MM.1S (cell line): Measurements from ENCODE around the gene RRM1.
"Not testable (repeated sequence)": the region's sequence is repeated elsewhere in the genome, so short reads cannot be mapped to it uniquely, and the experiment has no call there.

Experiments used
- DNase-seq: peaks from one replicate; pipeline ENCODE4 v3.0.0-alpha.2; 2015
- H2AFZ ChIP-seq: fragments of 300-600 bp; sonication (generic); 2 replicates; pipeline ENCODE4 v1.6.0; 2016; ENCODE audit warnings: antibody characterized with exemption, low read length
- H3F3A ChIP-seq: fragments of 300-600 bp; sonication (generic); 2 replicates; pipeline ENCODE4 v1.6.1; 2016; ENCODE audit warnings: mild to moderate bottlenecking, antibody characterized with exemption, low read length, moderate library complexity, mixed read lengths; ENCODE audit not compliant: insufficient read depth
- H3K27ac ChIP-seq: fragments of 300-600 bp; sonication (generic); 2 replicates; pipeline ENCODE4 v1.5.1; 2016; ENCODE audit warnings: mild to moderate bottlenecking, low read length
- H3K27me3 ChIP-seq: fragments of 300-600 bp; sonication (generic); replicated peaks from 2 replicates; pipeline ENCODE4 v1.6.0; 2016; ENCODE audit warnings: low read length; ENCODE audit not compliant: insufficient read depth
- H3K36me3 ChIP-seq: fragments of 300-600 bp; sonication (generic); replicated peaks from 2 replicates; pipeline ENCODE4 v1.6.1; 2016; ENCODE audit warnings: mild to moderate bottlenecking, low read length, mixed read lengths; ENCODE audit not compliant: insufficient read depth
- H3K4me1 ChIP-seq: fragments of 300-600 bp; sonication (generic); 2 replicates; pipeline ENCODE4 v1.6.1; 2016; ENCODE audit warnings: low read length, mixed read lengths
- H3K4me2 ChIP-seq: fragments of 300-600 bp; sonication (generic); 2 replicates; pipeline ENCODE4 v1.6.0; 2016; ENCODE audit warnings: low read depth, low read length
- H3K4me3 ChIP-seq: fragments of 300-600 bp; sonication (generic); 2 replicates; pipeline ENCODE4 v1.5.1; 2016; ENCODE audit warnings: low read length, mixed read lengths
- H3K79me2 ChIP-seq: fragments of 300-600 bp; sonication (generic); 2 replicates; pipeline ENCODE4 v1.6.1; 2016; ENCODE audit warnings: mixed run types, low read length, mixed read lengths
- H3K9ac ChIP-seq: fragments of 300-600 bp; sonication (generic); 2 replicates; pipeline ENCODE4 v1.6.1; 2016; ENCODE audit warnings: low read length, mixed read lengths
- H3K9me2 ChIP-seq: fragments of 300-600 bp; sonication (generic); replicated peaks from 2 replicates; pipeline ENCODE4 v1.6.1; 2016; ENCODE audit warnings: mild to moderate bottlenecking, low read length, mixed read lengths; ENCODE audit not compliant: insufficient read depth
- H3K9me3 ChIP-seq: fragments of 300-600 bp; sonication (generic); replicated peaks from 2 replicates; pipeline ENCODE4 v1.6.1; 2016; ENCODE audit warnings: mild to moderate bottlenecking, low read length, mixed read lengths; ENCODE audit not compliant: insufficient read depth
- H4K20me1 ChIP-seq: fragments of 300-600 bp; sonication (generic); 2 replicates; pipeline ENCODE4 v1.6.1; 2016; ENCODE audit warnings: mild to moderate bottlenecking, low read length, moderate library complexity, mixed read lengths; ENCODE audit not compliant: insufficient read depth
- EZH2 ChIP-seq: fragments of 300-600 bp; sonication (generic); optimal IDR thresholded peaks from 2 replicates; pipeline ENCODE3; 2017; ENCODE audit warnings: low read depth, mild to moderate bottlenecking, antibody characterized with exemption, low read length, mixed read lengths
- EZH2phosphoT487 ChIP-seq: fragments of 300-600 bp; sonication (generic); IDR thresholded peaks from 2 replicates; pipeline ENCODE4 v1.6.1; 2018; ENCODE audit warnings: antibody characterized with exemption, low read length
- TF ChIP-seq, protein P1 (sequence below): fragments of 300-600 bp; sonication (generic); IDR thresholded peaks from 2 replicates; pipeline ENCODE4 v1.5.1; 2016; ENCODE audit warnings: antibody characterized with exemption, low read length, mixed read lengths

RRM1 gene

DNA sequence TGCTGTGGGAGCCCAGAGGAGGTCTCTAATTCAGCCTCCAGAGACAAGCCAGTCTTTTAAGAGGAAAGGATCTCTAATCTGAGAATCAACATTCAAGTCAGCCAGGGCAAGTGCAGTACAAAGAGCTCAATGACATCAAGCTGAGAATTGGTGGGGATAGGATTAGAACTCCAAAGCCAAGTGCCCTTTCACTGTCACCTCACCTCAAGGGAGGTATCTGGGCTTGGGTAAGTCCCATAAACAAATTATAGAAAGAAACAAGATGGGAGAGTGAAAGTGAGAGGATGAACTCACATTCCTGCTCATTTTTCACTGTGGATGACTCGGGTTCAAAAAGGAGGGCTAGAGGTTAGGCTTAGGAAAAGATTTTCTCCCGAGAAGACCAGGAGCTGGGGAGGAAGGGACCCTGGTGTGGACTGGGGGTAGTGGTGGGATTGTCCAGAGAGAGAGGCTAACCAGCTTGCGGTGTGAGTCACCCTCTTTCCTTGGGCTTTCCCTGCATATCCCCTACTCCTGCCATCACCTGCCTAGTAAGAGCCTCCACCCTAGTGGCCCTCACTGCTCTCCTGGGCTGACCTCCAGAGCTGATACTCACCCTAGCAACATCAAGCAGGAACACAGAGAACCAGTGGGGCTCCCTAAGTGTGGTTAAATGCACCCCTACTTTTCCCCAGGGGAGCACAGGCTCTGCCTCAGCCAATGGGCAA lies 70.4 kb downstream of the RRM1 start:
- H3K36me3 ChIP-seq, result no peaks in the 10 kb centered on the region
- H3K9ac ChIP-seq, result no peak overlapping the region
- DNase-seq, result no peak
- H3K4me3 ChIP-seq, result no peak overlapping the region
- H3K9me2 ChIP-seq, result no peaks in the 10 kb centered on the region
- H3K4me1 ChIP-seq, result no peaks in the 10 kb centered on the region
- no peak overlapping the region for H2AFZ ChIP-seq
- H3K79me2 ChIP-seq, result no peaks in the 10 kb centered on the region
- H3K4me2 ChIP-seq, result no peak overlapping the region
- no peak overlapping the region for H3K27ac ChIP-seq
- no peaks in the 10 kb centered on the region for H4K20me1 ChIP-seq
- no peaks in the 10 kb centered on the region for H3F3A ChIP-seq
- H3K9me3 ChIP-seq, result no peaks in the 10 kb centered on the region
- no peak for TF ChIP-seq EZH2
- TF ChIP-seq, protein P1, sequence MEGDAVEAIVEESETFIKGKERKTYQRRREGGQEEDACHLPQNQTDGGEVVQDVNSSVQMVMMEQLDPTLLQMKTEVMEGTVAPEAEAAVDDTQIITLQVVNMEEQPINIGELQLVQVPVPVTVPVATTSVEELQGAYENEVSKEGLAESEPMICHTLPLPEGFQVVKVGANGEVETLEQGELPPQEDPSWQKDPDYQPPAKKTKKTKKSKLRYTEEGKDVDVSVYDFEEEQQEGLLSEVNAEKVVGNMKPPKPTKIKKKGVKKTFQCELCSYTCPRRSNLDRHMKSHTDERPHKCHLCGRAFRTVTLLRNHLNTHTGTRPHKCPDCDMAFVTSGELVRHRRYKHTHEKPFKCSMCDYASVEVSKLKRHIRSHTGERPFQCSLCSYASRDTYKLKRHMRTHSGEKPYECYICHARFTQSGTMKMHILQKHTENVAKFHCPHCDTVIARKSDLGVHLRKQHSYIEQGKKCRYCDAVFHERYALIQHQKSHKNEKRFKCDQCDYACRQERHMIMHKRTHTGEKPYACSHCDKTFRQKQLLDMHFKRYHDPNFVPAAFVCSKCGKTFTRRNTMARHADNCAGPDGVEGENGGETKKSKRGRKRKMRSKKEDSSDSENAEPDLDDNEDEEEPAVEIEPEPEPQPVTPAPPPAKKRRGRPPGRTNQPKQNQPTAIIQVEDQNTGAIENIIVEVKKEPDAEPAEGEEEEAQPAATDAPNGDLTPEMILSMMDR, result no peak
- TF ChIP-seq EZH2phosphoT487, result no peak
- H3K27me3 ChIP-seq, result no peaks in the 10 kb centered on the region

DNA sequence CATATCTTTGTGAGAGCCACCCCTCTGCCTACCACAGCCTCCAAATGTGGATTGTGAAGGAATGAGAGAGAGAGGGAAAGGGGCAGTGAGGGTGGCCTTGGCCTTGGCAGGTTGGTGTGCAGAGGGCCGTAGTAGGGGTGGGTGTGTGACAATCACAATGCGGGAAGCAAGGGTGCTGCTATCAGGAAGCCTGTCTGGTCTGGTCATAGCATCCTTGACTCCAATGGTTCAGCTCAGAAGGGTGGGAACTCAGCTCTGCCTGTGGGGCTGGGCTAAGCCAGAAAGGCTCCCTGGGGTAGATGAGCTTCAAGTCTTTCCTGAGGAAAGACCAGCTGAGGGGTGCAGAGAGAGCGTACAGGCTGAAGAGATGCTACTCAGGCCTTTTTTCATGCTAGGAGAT lies 72.7 kb downstream of the RRM1 start:
- Histone ChIP-seq H3F3A (no peaks in the 10 kb centered on the region), H3K9ac (no peak overlapping the region), H4K20me1 (no peaks in the 10 kb centered on the region), H3K4me3 (no peak overlapping the region), H2AFZ (no peak overlapping the region), H3K4me1 (no peaks in the 10 kb centered on the region), H3K9me2 (no peaks in the 10 kb centered on the region), H3K36me3 (no peaks in the 10 kb centered on the region), H3K27ac (no peak overlapping the region), H3K9me3 (no peaks in the 10 kb centered on the region), H3K79me2 (no peaks in the 10 kb centered on the region), H3K27me3 (no peaks in the 10 kb centered on the region), H3K4me2 (no peak overlapping the region)
- no peak for DNase-seq
- TF ChIP-seq EZH2phosphoT487 (no peak), EZH2 (no peak)
- TF ChIP-seq, protein P1, result no peak

DNA sequence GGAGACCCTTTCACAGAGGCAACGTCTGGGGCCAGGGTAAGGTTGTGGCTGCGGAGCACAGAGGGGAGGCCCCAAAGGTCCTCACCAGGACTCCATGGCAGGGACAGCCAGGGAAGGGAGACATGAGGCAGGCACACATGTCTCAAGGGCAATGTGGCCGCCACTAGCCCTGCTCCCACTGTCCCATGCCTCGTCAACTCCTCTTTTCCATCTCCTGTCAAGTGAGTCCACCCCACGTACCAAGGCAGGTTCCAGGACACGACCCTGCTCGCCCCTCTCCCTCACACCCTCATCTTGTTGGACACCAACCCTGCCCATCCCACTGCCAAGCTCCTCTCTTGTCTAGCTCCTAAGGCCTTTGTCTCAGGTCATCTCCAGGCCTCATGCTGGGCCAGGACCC lies 73.2 kb downstream of the RRM1 start:
- TF ChIP-seq EZH2phosphoT487, result no peak
- TF ChIP-seq, protein P1, result no peak
- no peak for TF ChIP-seq EZH2
- no peak overlapping the region for H3K4me2 ChIP-seq
- no peak overlapping the region for H3K27ac ChIP-seq
- H3K79me2 ChIP-seq, result no peaks in the 10 kb centered on the region
- H3K4me1 ChIP-seq, result no peaks in the 10 kb centered on the region
- no peaks in the 10 kb centered on the region for H3K9me2 ChIP-seq
- no peak overlapping the region for H3K4me3 ChIP-seq
- no peak overlapping the region for H2AFZ ChIP-seq
- H4K20me1 ChIP-seq, result no peaks in the 10 kb centered on the region
- H3F3A ChIP-seq, result no peaks in the 10 kb centered on the region
- no peaks in the 10 kb centered on the region for H3K36me3 ChIP-seq
- H3K9me3 ChIP-seq, result no peaks in the 10 kb centered on the region
- H3K9ac ChIP-seq, result no peak overlapping the region
- no peaks in the 10 kb centered on the region for H3K27me3 ChIP-seq
- no peak for DNase-seq

DNA sequence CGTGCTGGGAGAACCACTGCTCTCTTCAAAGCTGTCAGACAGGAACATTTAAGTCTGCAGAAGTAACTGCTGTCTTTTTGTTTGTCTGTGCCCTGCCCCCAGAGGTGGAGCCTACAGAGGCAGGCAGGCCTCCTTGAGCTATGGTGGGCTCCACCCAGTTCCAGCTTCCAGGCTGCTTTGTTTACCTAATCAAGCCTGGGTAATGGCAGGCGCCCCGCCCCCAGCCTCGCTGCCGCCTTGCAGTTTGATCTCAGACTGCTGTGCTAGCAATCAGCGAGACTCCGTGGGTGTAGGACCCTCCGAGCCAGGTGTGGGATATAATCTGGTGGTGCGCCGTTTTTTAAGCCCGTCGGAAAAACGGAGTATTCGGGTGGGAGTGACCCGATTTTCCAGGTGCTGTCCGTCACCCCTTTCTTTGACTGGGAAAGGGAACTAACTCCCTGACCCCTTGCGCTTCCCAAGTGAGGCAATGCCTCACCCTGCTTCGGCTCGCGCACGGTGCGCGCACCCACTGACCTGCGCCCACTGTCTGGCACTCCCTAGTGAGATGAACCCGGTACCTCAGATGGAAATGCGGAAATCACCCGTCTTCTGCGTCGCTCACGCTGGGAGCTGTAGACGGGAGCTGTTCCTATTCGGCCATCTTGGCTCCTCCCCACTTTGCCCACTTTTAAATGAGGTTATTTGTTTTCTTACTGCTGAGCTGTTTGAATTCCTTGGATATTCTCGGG lies 81.2 kb downstream of the RRM1 start:
- H3K27me3 ChIP-seq, H3K9me2 ChIP-seq, H3K9me3 ChIP-seq, H3K4me3 ChIP-seq, H4K20me1 ChIP-seq, H3K79me2 ChIP-seq, H3K9ac ChIP-seq, H2AFZ ChIP-seq, H3K36me3 ChIP-seq, H3K4me1 ChIP-seq, DNase-seq, H3K4me2 ChIP-seq, H3F3A ChIP-seq, H3K27ac ChIP-seq: not testable (repeated sequence)
